H9 (cell line): ENCODE results near the gene IRF4. TPM values are rescaled to one million over a fixed set of nuclear protein-coding genes. Genes with fewer than 3 reads are reported as not detected.

ENCODE experiments used
- DNase-seq: peaks from one replicate; pipeline ENCODE4 v3.0.0-alpha.2; 2017
- H2AFZ ChIP-seq: one replicate; pipeline ENCODE4 v1.6.1; 2013; ENCODE audit warnings: mild to moderate bottlenecking, low read length, control low read depth, moderate library complexity
- H2AK5ac ChIP-seq: 2 replicates; pipeline ENCODE4 v1.6.1; 2013; ENCODE audit warnings: low read length, control low read depth, mixed read lengths; ENCODE audit not compliant: insufficient read length
- H2BK120ac ChIP-seq: one replicate; pipeline ENCODE4 v1.6.1; 2013; ENCODE audit warnings: low read depth, mild to moderate bottlenecking, low read length, control low read depth, inconsistent platforms; ENCODE audit not compliant: poor library complexity, severe bottlenecking
- H2BK12ac ChIP-seq: 2 replicates; pipeline ENCODE4 v1.6.1; 2013; ENCODE audit warnings: low read length, control low read depth, mixed read lengths, low read depth; ENCODE audit not compliant: insufficient read length
- H2BK15ac ChIP-seq: 2 replicates; pipeline ENCODE4 v1.6.1; 2013; ENCODE audit warnings: low read depth, low read length, control low read depth
- H2BK20ac ChIP-seq: one replicate; pipeline ENCODE4 v1.6.1; 2013; ENCODE audit warnings: low read depth, mild to moderate bottlenecking, low read length, control low read depth, inconsistent platforms; ENCODE audit not compliant: poor library complexity, severe bottlenecking
- H2BK5ac ChIP-seq: 2 replicates; pipeline ENCODE4 v1.6.1; 2013; ENCODE audit warnings: low read length, control low read depth, mixed read lengths; ENCODE audit not compliant: insufficient read length
- H3K14ac ChIP-seq: 2 replicates; pipeline ENCODE4 v1.6.1; 2013; ENCODE audit warnings: low read length, control low read depth; ENCODE audit not compliant: insufficient read depth
- H3K18ac ChIP-seq: 2 replicates; pipeline ENCODE4 v1.6.1; 2013; ENCODE audit warnings: low read depth, mild to moderate bottlenecking, mixed read lengths, low read length, control low read depth; ENCODE audit not compliant: insufficient read length
- H3K23ac ChIP-seq: 2 replicates; pipeline ENCODE4 v1.6.1; 2013; ENCODE audit warnings: low read length, control low read depth, mixed read lengths, low read depth; ENCODE audit not compliant: insufficient read length
- H3K23me2 ChIP-seq: 2 replicates; pipeline ENCODE4 v1.6.1; 2013; ENCODE audit warnings: low read depth, mild to moderate bottlenecking, mixed read lengths, low read length, control low read depth; ENCODE audit not compliant: insufficient read length, poor library complexity, severe bottlenecking
- H3K27ac ChIP-seq: 2 replicates; pipeline ENCODE4 v1.5.1; 2013; ENCODE audit warnings: low read length, control low read depth, mixed read lengths, low read depth; ENCODE audit not compliant: insufficient read length
- H3K27me3 ChIP-seq: 2 replicates; pipeline ENCODE4 v1.6.1; 2013; ENCODE audit warnings: low read length, control low read depth, inconsistent platforms; ENCODE audit not compliant: insufficient read depth
- H3K4ac ChIP-seq: 2 replicates; pipeline ENCODE4 v1.6.1; 2013; ENCODE audit warnings: low read depth, mild to moderate bottlenecking, control low read depth, inconsistent platforms, low read length, moderate library complexity
- H3K4me1 ChIP-seq: 2 replicates; pipeline ENCODE4 v1.6.1; 2013; ENCODE audit warnings: low read length, control low read depth, inconsistent platforms; ENCODE audit not compliant: insufficient read depth
- H3K4me2 ChIP-seq: 2 replicates; pipeline ENCODE4 v1.6.1; 2013; ENCODE audit warnings: low read length, control low read depth, mixed read lengths; ENCODE audit not compliant: insufficient read length, insufficient read depth
- H3K56ac ChIP-seq: 2 replicates; pipeline ENCODE4 v1.6.1; 2013; ENCODE audit warnings: low read depth, mild to moderate bottlenecking, mixed read lengths, low read length, control low read depth; ENCODE audit not compliant: insufficient read length
- H3K79me1 ChIP-seq: 2 replicates; pipeline ENCODE4 v1.6.1; 2013; ENCODE audit warnings: low read depth, mild to moderate bottlenecking, moderate library complexity, low read length, control low read depth, inconsistent platforms; ENCODE audit not compliant: insufficient read depth, poor library complexity, severe bottlenecking
- H3K79me2 ChIP-seq: 2 replicates; pipeline ENCODE4 v1.6.1; 2013; ENCODE audit warnings: low read length, control low read depth, inconsistent platforms; ENCODE audit not compliant: insufficient read depth
- H3K9ac ChIP-seq: 2 replicates; pipeline ENCODE4 v1.6.1; 2013; ENCODE audit warnings: low read length, control low read depth, mixed read lengths; ENCODE audit not compliant: insufficient read length; ENCODE audit errors: extremely low read depth
- H3K9me3 ChIP-seq: one replicate; pipeline ENCODE4 v1.6.1; 2013; ENCODE audit warnings: low read depth, low read length, inconsistent platforms; ENCODE audit not compliant: control insufficient read depth
- H3T11ph ChIP-seq: one replicate; pipeline ENCODE4 v1.6.1; 2013; ENCODE audit warnings: mild to moderate bottlenecking, low read length, control low read depth, inconsistent platforms
- H4K20me1 ChIP-seq: one replicate; pipeline ENCODE4 v1.6.1; 2013; ENCODE audit not compliant: control insufficient read depth, insufficient read length, insufficient read depth
- H4K5ac ChIP-seq: 2 replicates; pipeline ENCODE4 v1.6.1; 2013; ENCODE audit warnings: low read depth, mild to moderate bottlenecking, mixed read lengths, low read length, control low read depth; ENCODE audit not compliant: insufficient read length
- H4K8ac ChIP-seq: replicated peaks from 2 replicates; pipeline ENCODE4 v1.6.1; 2013; ENCODE audit warnings: low read length, control low read depth, mixed read lengths, low read depth; ENCODE audit not compliant: insufficient read length
- H4K91ac ChIP-seq: 2 replicates; pipeline ENCODE4 v1.6.1; 2013; ENCODE audit warnings: low read depth, mild to moderate bottlenecking, moderate library complexity, mixed read lengths, low read length, control low read depth; ENCODE audit not compliant: insufficient read length
- H3K27ac Mint-ChIP-seq, 3 experiments: 2 replicates in 2 of 3; 3 replicates in 1 of 3; pipeline ENCODE4 v1.8.0; 2020 to 2021; ENCODE audit warnings: mixed read lengths in 3 of 3, mild to moderate bottlenecking in 1 of 3, moderate library complexity in 1 of 3
- H3K27me3 Mint-ChIP-seq: 2 replicates; pipeline ENCODE4 v1.8.0; 2021; ENCODE audit warnings: low read depth, mild to moderate bottlenecking, moderate library complexity, mixed read lengths
- H3K36me3 Mint-ChIP-seq, 3 experiments: 2 replicates in 2 of 3; 3 replicates in 1 of 3; pipeline ENCODE4 v1.8.0; 2020 to 2021; ENCODE audit warnings: low read depth in 3 of 3, mixed read lengths in 3 of 3; ENCODE audit not compliant: insufficient read depth in 1 of 3
- H3K4me1 Mint-ChIP-seq, 2 experiments: 2 replicates each; pipeline ENCODE4 v1.8.0; 2020; ENCODE audit warnings: mixed read lengths in 2 of 2
- H3K4me3 Mint-ChIP-seq, 2 experiments: 2 replicates in 1 of 2; 3 replicates in 1 of 2; pipeline ENCODE4 v1.8.0; 2020 to 2021; ENCODE audit warnings: mild to moderate bottlenecking in 2 of 2, mixed read lengths in 2 of 2, moderate library complexity in 1 of 2
- H3K9me3 Mint-ChIP-seq, 2 experiments: 2 replicates in 1 of 2; 3 replicates in 1 of 2; pipeline ENCODE4 v1.8.0; 2020; ENCODE audit warnings: mild to moderate bottlenecking in 2 of 2, mixed read lengths in 2 of 2, moderate library complexity in 1 of 2
- CTCF ChIP-seq: fragments of 200-600 bp; sonication (generic); conservative IDR thresholded peaks from 3 replicates; pipeline ENCODE4 v1.8.0; 2021; ENCODE audit warnings: antibody characterized with exemption, mild to moderate bottlenecking
- WGBS: extraction: QIAGEN DNeasy Blood & Tissue Kit; methylation state at CpG from one replicate; pipeline ENCODE4 v1.1.7; 2013; ENCODE audit warnings: missing lambda C conversion rate, low lambda C conversion rate, mixed read lengths; ENCODE audit not compliant: insufficient read length; ENCODE audit errors: extremely low coverage; 5-methylcytosine and 5-hydroxymethylcytosine counted together
- total RNA-seq: library from RNA; stranded (reverse); gene quantifications from 2 replicates; pipeline ENCODE4 v1.2.1, GENCODE V29; 2021

The IRF4 gene
- total RNA-seq, 1 experiment from 2014 or later, result 0.31 TPM

GRCh38 chr6:444653-445275 lies 53.2 kb downstream of the IRF4 start:
- no peak overlapping the region for H3K14ac ChIP-seq
- Mint-ChIP-seq H3K36me3 (peaks cover 3 to 15% (median 8%) of the 10 kb centered on the region in 3 experiments; a peak in 6 of 7 replicates), H3K27ac (no peak overlapping the region), H3K4me1 (no peaks in the 10 kb centered on the region), H3K9me3 (peaks cover 10 to 16% of the 10 kb centered on the region in 2 experiments), H3K27me3 (peaks cover 7% of the 10 kb centered on the region), H3K4me3 (no peak overlapping the region)
- H3K9ac ChIP-seq, result no peak overlapping the region
- H3K4ac ChIP-seq, result no peak overlapping the region
- H4K20me1 ChIP-seq, result no peaks in the 10 kb centered on the region
- no peaks in the 10 kb centered on the region for H3K27me3 ChIP-seq
- no peak overlapping the region for H3K18ac ChIP-seq
- H3K4me2 ChIP-seq, result no peak overlapping the region
- no peaks in the 10 kb centered on the region for H3K23me2 ChIP-seq
- no peak overlapping the region for H2AFZ ChIP-seq
- H2BK12ac ChIP-seq, result no peak overlapping the region
- H3K23ac ChIP-seq, result no peak overlapping the region
- no peak overlapping the region for H3K56ac ChIP-seq
- H4K8ac ChIP-seq, result no peak overlapping the region
- no peak for TF ChIP-seq CTCF
- no peaks in the 10 kb centered on the region for H3K79me1 ChIP-seq
- DNase-seq, result peak; percentile 16
- WGBS, result no CpG with 5 or more reads among the region's 18 CpGs
- H3K9me3 ChIP-seq, result peaks cover 5% of the 10 kb centered on the region
- H3K4me1 ChIP-seq, result no peaks in the 10 kb centered on the region
- H2BK20ac ChIP-seq, result no peak overlapping the region
- H4K91ac ChIP-seq, result no peak overlapping the region
- no peak overlapping the region for H3T11ph ChIP-seq
- no peaks in the 10 kb centered on the region for H3K79me2 ChIP-seq
- H4K5ac ChIP-seq, result no peak overlapping the region
- no peak overlapping the region for H3K27ac ChIP-seq
- H2BK5ac ChIP-seq, result no peak overlapping the region
- H2BK120ac ChIP-seq, result no peak overlapping the region
- no peak overlapping the region for H2BK15ac ChIP-seq
- no peak overlapping the region for H2AK5ac ChIP-seq
